ENCODE data around the gene NDUFAF4. TPM values are rescaled to one million over a fixed set of nuclear protein-coding genes. Genes with fewer than 3 reads are reported as not detected.
A peak's percentile ranks its signal among the peaks of the same experiment; 100 is the strongest.

The NDUFAF4 gene
- total RNA-seq, 1 donor, result 19.3 TPM

- no peak overlapping the region for H3K4me3 ChIP-seq (ENCODE audit: low read depth, low read length)
- TF ChIP-seq, protein P1, sequence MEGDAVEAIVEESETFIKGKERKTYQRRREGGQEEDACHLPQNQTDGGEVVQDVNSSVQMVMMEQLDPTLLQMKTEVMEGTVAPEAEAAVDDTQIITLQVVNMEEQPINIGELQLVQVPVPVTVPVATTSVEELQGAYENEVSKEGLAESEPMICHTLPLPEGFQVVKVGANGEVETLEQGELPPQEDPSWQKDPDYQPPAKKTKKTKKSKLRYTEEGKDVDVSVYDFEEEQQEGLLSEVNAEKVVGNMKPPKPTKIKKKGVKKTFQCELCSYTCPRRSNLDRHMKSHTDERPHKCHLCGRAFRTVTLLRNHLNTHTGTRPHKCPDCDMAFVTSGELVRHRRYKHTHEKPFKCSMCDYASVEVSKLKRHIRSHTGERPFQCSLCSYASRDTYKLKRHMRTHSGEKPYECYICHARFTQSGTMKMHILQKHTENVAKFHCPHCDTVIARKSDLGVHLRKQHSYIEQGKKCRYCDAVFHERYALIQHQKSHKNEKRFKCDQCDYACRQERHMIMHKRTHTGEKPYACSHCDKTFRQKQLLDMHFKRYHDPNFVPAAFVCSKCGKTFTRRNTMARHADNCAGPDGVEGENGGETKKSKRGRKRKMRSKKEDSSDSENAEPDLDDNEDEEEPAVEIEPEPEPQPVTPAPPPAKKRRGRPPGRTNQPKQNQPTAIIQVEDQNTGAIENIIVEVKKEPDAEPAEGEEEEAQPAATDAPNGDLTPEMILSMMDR (IDR thresholded peaks at IDR 0.05; ENCODE audit: insufficient read depth, low read length), result no peak
- DNase-seq (ENCODE audit: low read depth), result no peak
Observed at GRCh38 chr6:96934087-96934486, 36.4 kb upstream of the NDUFAF4 start.

GRCh38 chr6:96931198-96931597 lies 33.5 kb upstream of the NDUFAF4 start:
- no peak overlapping the region for H3K4me3 ChIP-seq (ENCODE audit: low read depth, low read length)
- no peak for DNase-seq (ENCODE audit: low read depth)
- TF ChIP-seq, protein P1 (IDR thresholded peaks at IDR 0.05; ENCODE audit: insufficient read depth, low read length), result no peak

GRCh38 chr6:96929741-96930140 lies 32.0 kb upstream of the NDUFAF4 start:
- TF ChIP-seq, protein P1 (IDR thresholded peaks at IDR 0.05; ENCODE audit: insufficient read depth, low read length), result no peak
- no peak for DNase-seq (ENCODE audit: low read depth)
- no peak overlapping the region for H3K4me3 ChIP-seq (ENCODE audit: low read depth, low read length)

DNA sequence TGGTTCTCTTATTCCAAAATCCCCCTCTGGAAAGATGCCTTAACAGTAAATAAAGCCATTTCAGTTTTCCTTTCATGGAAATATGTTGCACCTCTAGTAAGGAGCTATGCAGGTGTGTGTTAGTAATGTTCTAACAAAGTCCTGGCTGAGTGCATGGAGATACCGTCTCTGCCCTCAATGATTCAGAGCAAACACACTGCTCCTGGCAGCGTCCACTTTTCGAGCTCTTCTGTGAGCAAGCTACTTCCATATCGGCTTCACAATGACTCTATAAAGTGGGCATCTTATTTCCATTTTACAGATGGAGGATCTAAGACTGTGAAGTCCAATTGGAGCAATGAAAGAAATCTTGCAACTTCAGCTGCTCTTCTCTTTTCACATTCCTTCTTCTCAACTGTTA lies 30.0 kb upstream of the NDUFAF4 start:
- H3K4me3 ChIP-seq (ENCODE audit: low read depth, low read length), result no peak overlapping the region
- no peak for DNase-seq (ENCODE audit: low read depth)
- TF ChIP-seq, protein P1 (IDR thresholded peaks at IDR 0.05; ENCODE audit: insufficient read depth, low read length), result no peak

GRCh38 chr6:96926425-96926824 lies 28.7 kb upstream of the NDUFAF4 start:
- TF ChIP-seq, protein P1 (IDR thresholded peaks at IDR 0.05; ENCODE audit: insufficient read depth, low read length), result no peak
- no peak overlapping the region for H3K4me3 ChIP-seq (ENCODE audit: low read depth, low read length)
- no peak for DNase-seq (ENCODE audit: low read depth)

GRCh38 chr6:96925290-96925687 lies 27.6 kb upstream of the NDUFAF4 start:
- no peak overlapping the region for H3K4me3 ChIP-seq (ENCODE audit: low read depth, low read length)
- TF ChIP-seq, protein P1 (IDR thresholded peaks at IDR 0.05; ENCODE audit: insufficient read depth, low read length), result no peak
- no peak for DNase-seq (ENCODE audit: low read depth)

DNA sequence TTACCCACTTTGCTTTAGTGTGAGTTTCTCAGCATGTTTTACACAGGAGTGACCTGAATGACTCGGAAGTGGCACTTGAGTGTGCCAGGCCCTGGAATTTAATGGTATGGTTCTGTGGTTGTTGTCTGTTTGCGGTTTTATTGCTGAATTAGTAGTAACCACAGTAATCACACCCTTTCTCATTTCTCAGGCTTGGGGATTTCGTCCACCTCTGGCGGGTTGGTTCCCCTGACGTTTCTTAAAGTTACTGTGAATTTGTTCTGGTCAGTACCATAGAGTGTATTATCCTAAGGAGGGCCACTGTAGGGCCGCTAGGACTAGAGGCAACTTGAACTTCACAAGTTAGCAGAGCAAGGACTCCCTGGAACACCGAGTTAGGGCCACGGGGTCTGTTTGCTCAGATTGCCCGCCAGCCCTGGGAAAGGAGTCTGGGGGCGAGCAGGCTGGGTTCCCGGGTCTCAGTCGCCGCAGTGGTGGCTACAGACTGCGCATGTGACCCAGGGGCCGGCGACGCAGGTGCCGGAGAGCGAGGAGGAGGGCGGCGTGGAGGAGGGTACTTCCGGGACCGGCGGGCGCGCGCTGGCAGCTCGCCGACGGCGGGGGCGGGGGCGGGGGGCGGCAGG lies 26.3 kb upstream of the NDUFAF4 start:
- DNase-seq (ENCODE audit: low read depth), result no peak
- peak overlapping the region; percentile 68 for H3K4me3 ChIP-seq (ENCODE audit: low read depth, low read length)
- TF ChIP-seq, protein P1 (IDR thresholded peaks at IDR 0.05; ENCODE audit: insufficient read depth, low read length), result no peak

All from fibroblast of the aortic adventitia (primary cell).